Endothelial cell of umbilical vein (primary cell): ENCODE data around the gene ALK.

Experiments used
- CTCF ChIP-seq, 2 donors: IDR thresholded peaks; 1 replicate in 1 of 2; 2 replicates in 1 of 2; pipeline ENCODE4 v1.5.1; 2011; ENCODE audit warnings: low read length in 2 of 2, mild to moderate bottlenecking in 2 of 2, moderate library complexity in 2 of 2, control low read depth in 1 of 2, inconsistent platforms in 1 of 2, low read depth in 1 of 2; ENCODE audit not compliant: insufficient read depth in 1 of 2; ENCODE audit errors: extremely low read depth in 1 of 2
- EZH2 ChIP-seq: IDR thresholded peaks from 2 replicates; pipeline ENCODE4 v1.6.1; 2012; ENCODE audit warnings: borderline replicate concordance, low read depth, mild to moderate bottlenecking, moderate library complexity, low read length, inconsistent platforms; ENCODE audit not compliant: severe bottlenecking
- GATA2 ChIP-seq: IDR thresholded peaks from 2 replicates; pipeline ENCODE4 v1.7.0; 2011; ENCODE audit warnings: low read depth, mild to moderate bottlenecking, moderate library complexity, mixed read lengths, low read length; ENCODE audit not compliant: insufficient read length, insufficient read depth
- JUN ChIP-seq: IDR thresholded peaks from 2 replicates; pipeline ENCODE4 v1.6.1; 2011; ENCODE audit warnings: borderline replicate concordance, low read depth; ENCODE audit not compliant: insufficient read length, insufficient read depth
- MAX ChIP-seq: IDR thresholded peaks from 2 replicates; pipeline ENCODE4 v1.6.1; 2011; ENCODE audit not compliant: insufficient read depth, insufficient read length
- MYC ChIP-seq: IDR thresholded peaks from one replicate; pipeline ENCODE4 v1.6.1; 2011; ENCODE audit warnings: mild to moderate bottlenecking, low read depth, low read length
- POLR2A ChIP-seq: IDR thresholded peaks from 2 replicates; pipeline ENCODE4 v1.6.1; 2012; ENCODE audit warnings: low read depth, mild to moderate bottlenecking, control low read depth, low read length
- POLR2AphosphoS5 ChIP-seq: IDR thresholded peaks from 2 replicates; pipeline ENCODE4 v1.6.1; 2012; ENCODE audit warnings: low read depth, mild to moderate bottlenecking, control low read depth, low read length, moderate library complexity; ENCODE audit not compliant: insufficient read depth

GRCh38 chr2:29504746-29505145 lies 416.6 kb downstream of the ALK start:
- TF ChIP-seq EZH2, result no peak
- TF ChIP-seq POLR2A, result no peak
- TF ChIP-seq CTCF (IDR thresholded peaks at IDR 0.05; ENCODE audit: extremely low read depth in 1 of 2, insufficient read depth in 1 of 2, low read depth in 1 of 2, low read length in 2 of 2), result no peak
- TF ChIP-seq MAX, result no peak
- no peak for TF ChIP-seq POLR2AphosphoS5
- TF ChIP-seq JUN, result no peak
- TF ChIP-seq MYC, result no peak
- TF ChIP-seq GATA2, result no peak
